Chondrocyte (in vitro differentiated cells): ENCODE results near the gene UNKL. TPM values are rescaled to one million over a fixed set of nuclear protein-coding genes. Genes with fewer than 3 reads are reported as not detected.

ENCODE experiments used
- DNase-seq: peaks from one replicate; pipeline ENCODE4 v3.0.0; 2021; ENCODE audit warnings: mixed read lengths, low spot score
- H3K27ac Mint-ChIP-seq: one replicate; pipeline ENCODE4 v1.8.0; 2021; ENCODE audit warnings: mild to moderate bottlenecking, moderate library complexity, mixed read lengths; ENCODE audit not compliant: unreplicated experiment
- H3K27me3 Mint-ChIP-seq: 2 replicates; pipeline ENCODE4 v1.8.0; 2021; ENCODE audit warnings: low read depth, mixed read lengths
- H3K36me3 Mint-ChIP-seq: 2 replicates; pipeline ENCODE4 v1.8.0; 2021; ENCODE audit warnings: low read depth, mixed read lengths
- H3K4me1 Mint-ChIP-seq: 2 replicates; pipeline ENCODE4 v1.8.0; 2021; ENCODE audit warnings: low read depth, mild to moderate bottlenecking, mixed read lengths
- H3K4me3 Mint-ChIP-seq: one replicate; pipeline ENCODE4 v1.8.0; 2021; ENCODE audit warnings: mild to moderate bottlenecking, moderate library complexity, mixed read lengths; ENCODE audit not compliant: unreplicated experiment
- H3K9me3 Mint-ChIP-seq: 2 replicates; pipeline ENCODE4 v1.8.0; 2021; ENCODE audit warnings: low read depth, mixed read lengths
- total RNA-seq: library from RNA; stranded (reverse); gene quantifications from 3 replicates; pipeline ENCODE4 v1.2.1, GENCODE V29; 2021
- TF ChIP-seq, protein P1 (sequence below): fragments of 200-600 bp; sonication (generic); IDR thresholded peaks from 2 replicates; pipeline ENCODE4 v1.5.0; 2021; ENCODE audit warnings: antibody characterized with exemption, mild to moderate bottlenecking, moderate library complexity

Gene UNKL
- total RNA-seq, 1 donor from 2014 or later: 12.6 TPM

DNA sequence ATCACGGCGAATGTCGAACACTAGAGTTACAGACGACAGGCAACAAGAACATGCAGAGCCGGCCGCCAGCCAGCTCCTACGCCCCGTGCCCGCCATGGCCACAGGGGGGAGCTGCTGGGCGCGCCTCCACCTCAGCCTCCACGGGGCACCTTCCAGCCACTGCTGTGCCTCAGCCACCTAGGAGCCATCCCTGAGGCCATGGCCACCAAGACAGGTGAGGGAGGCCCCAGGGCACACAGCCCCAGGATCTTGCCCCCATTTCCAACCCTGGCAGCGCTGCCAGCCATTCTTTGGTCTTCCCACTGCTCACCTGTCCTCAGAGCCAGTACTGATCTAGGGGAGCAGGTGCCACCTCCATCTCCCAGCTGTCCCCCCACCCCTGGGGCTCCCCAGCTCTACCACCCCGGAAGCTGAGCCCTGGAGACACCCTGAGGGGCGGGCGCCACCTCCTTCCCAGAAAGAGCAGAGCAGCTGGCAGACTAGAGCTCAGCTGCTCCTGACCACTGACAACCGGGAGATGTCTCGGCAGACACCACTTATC lies 50.9 kb downstream of the UNKL start:
- Mint-ChIP-seq H3K9me3 (no peaks in the 10 kb centered on the region), H3K4me3 (no peak overlapping the region), H3K4me1 (peaks cover under 1% of the 10 kb centered on the region), H3K36me3 (peaks cover 2% of the 10 kb centered on the region), H3K27ac (no peak overlapping the region), H3K27me3 (no peaks in the 10 kb centered on the region)
- DNase-seq: no peak
- TF ChIP-seq, protein P1, sequence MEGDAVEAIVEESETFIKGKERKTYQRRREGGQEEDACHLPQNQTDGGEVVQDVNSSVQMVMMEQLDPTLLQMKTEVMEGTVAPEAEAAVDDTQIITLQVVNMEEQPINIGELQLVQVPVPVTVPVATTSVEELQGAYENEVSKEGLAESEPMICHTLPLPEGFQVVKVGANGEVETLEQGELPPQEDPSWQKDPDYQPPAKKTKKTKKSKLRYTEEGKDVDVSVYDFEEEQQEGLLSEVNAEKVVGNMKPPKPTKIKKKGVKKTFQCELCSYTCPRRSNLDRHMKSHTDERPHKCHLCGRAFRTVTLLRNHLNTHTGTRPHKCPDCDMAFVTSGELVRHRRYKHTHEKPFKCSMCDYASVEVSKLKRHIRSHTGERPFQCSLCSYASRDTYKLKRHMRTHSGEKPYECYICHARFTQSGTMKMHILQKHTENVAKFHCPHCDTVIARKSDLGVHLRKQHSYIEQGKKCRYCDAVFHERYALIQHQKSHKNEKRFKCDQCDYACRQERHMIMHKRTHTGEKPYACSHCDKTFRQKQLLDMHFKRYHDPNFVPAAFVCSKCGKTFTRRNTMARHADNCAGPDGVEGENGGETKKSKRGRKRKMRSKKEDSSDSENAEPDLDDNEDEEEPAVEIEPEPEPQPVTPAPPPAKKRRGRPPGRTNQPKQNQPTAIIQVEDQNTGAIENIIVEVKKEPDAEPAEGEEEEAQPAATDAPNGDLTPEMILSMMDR: peak; percentile 83

DNA sequence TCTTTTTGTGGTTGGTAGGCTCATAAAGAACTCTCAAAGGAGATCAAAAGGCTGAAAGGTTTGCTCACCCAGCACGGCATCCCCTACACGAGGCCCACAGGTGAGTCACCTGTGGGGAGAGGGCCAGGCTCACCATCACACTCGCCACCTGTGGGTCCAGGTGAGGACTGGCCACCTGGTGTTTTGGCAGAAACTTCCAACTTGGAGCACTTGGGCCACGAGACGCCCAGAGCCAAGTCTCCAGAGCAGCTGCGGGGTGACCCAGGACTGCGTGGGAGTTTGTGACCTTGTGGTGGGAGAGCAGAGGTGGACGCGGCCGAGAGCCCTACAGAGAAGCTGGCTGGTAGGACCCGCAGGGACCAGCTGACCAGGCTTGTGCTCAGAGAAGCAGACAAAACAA lies 51.7 kb downstream of the UNKL start:
- no peak overlapping the region for H3K27ac Mint-ChIP-seq
- H3K27me3 Mint-ChIP-seq: no peaks in the 10 kb centered on the region
- peaks cover 7% of the 10 kb centered on the region for H3K4me1 Mint-ChIP-seq
- H3K9me3 Mint-ChIP-seq: no peaks in the 10 kb centered on the region
- TF ChIP-seq, protein P1: no peak
- DNase-seq: no peak
- peaks cover 2% of the 10 kb centered on the region for H3K36me3 Mint-ChIP-seq
- H3K4me3 Mint-ChIP-seq: no peak overlapping the region

DNA sequence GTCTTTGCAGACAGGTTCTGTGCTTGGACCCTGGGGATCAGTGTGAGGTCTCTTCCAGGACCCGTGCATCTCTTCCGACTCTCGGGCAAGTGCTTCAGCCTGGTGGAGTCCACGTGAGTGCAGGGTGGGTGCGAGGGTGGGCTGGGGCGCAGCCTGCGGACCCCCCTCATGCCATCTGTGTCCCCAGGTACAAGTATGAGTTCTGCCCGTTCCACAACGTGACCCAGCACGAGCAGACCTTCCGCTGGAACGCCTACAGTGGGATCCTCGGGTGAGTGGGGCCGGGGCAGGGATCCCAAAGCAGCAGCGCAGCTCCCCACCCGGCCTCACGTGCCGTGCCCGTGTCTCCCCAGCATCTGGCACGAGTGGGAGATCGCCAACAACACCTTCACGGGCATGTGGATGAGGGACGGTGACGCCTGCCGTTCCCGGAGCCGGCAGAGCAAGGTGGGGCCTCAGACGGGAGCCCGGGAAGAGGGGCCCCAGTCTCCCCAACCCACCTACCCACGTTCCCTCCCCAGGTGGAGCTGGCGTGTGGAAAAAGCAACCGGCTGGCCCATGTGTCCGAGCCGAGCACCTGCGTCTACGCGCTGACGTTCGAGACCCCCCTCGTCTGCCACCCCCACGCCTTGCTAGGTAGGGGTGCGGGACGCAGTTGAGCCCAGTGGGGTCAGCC lies 52.7 kb downstream of the UNKL start:
- TF ChIP-seq, protein P1: no peak
- Mint-ChIP-seq H3K27me3 (no peaks in the 10 kb centered on the region), H3K36me3 (peaks cover 2% of the 10 kb centered on the region), H3K9me3 (no peaks in the 10 kb centered on the region), H3K27ac (no peak overlapping the region), H3K4me3 (no peak overlapping the region), H3K4me1 (peaks cover 7% of the 10 kb centered on the region)
- DNase-seq: no peak

- H3K36me3 Mint-ChIP-seq: no peaks in the 10 kb centered on the region
- H3K4me1 Mint-ChIP-seq: peaks cover 23% of the 10 kb centered on the region
- no peak overlapping the region for H3K27ac Mint-ChIP-seq
- TF ChIP-seq, protein P1: no peak
- H3K27me3 Mint-ChIP-seq: no peaks in the 10 kb centered on the region
- H3K9me3 Mint-ChIP-seq: no peaks in the 10 kb centered on the region
- no peak overlapping the region for H3K4me3 Mint-ChIP-seq
- DNase-seq: no peak
Observed at GRCh38 chr16:1357906-1358566, 56.5 kb downstream of the UNKL start.

- no peak overlapping the region for H3K27ac Mint-ChIP-seq
Observed at GRCh38 chr16:1356061-1356900, 58.2 kb downstream of the UNKL start.

More at GRCh38 chr16:1356061-1356900, 58.2 kb downstream of the UNKL start:
- Mint-ChIP-seq H3K4me1 (peaks cover 34% of the 10 kb centered on the region), H3K9me3 (no peaks in the 10 kb centered on the region), H3K27me3 (no peaks in the 10 kb centered on the region), H3K36me3 (no peaks in the 10 kb centered on the region), H3K4me3 (no peak overlapping the region)
- TF ChIP-seq, protein P1: no peak
- DNase-seq: no peak
